Measurements from ENCODE around the gene IL4I1.
A peak's percentile ranks its signal among the peaks of the same experiment; 100 is the strongest.

Gene IL4I1

DNA sequence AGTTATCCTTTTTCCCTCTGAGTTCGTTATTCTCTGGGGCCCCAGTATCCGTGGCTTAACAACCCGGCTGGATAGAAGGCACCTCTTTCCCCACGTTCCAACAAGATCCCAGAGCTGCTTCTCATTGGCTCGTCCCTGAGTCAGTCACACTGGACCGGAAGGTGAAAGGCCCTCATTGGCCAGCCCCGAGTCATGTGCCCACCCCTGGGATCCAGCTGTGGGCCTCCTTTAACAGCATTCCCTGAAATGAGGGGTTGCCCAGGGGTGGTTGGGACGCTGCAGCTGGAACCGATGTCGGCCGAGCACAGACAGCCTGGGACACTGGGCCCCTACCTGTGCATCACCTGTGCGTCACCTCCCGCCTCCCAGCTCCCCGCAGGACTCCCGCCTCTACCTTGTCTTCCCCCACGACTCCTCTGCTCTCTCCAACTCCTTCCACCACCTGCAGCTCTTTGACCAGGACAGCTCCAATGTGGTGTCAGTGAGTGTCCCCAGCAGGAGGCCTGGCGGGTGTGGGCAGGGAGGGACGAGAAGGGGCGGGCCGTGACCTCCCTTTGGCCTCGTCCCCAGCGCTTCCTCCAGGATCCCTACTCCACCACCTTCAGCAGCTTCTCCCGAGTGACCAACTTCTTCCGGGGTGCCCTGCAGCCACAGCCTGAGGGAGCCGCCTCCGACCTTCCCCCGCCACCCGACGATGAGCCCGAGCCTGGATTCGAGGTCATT, 14.9 kb downstream of the IL4I1 start:
- Histone ChIP-seq H3K27ac (no peak overlapping the region), H3K4me3 (no peak overlapping the region)

- no peak overlapping the region for H3K27ac ChIP-seq
- H3K4me3 ChIP-seq = no peak overlapping the region
Measured at GRCh38 chr19:49881186-49881585, 15.5 kb downstream of the IL4I1 start.

DNA sequence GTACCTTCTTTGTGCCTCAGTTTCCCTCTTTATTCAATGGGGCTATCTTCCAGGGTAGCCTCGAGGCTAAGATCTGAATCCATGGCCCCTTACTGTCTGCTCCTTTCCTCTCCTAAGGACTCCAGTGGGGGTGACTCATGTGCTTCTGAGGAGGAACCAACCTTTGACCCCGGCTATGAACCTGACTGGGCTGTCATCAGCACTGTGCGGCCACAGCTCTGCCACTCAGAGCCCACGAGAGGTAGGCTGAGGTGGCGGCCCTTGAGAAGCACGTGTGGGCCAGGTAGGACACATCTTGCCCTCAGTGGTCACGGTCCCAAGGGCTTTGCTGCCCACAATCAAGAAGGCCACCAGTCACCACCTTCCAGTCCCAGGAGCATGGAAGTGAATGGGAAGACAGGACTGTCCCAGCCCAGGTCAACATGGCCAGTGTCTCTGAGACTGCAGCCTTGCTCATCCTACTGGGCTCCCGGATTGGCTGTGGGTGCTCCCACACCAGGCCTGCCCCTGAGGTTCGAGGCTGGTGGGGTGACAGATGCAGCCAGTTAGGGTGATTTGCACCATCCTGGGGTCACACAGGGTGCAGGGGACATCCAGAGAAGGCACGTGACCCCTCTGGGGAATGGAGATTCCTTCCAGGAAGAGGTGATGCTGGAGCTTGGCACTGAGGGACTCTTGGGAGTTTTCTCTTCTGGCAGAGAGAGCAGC, 16.4 kb downstream of the IL4I1 start:
- no peak overlapping the region for H3K27ac ChIP-seq
- H3K4me3 ChIP-seq = no peak overlapping the region

- H3K27ac ChIP-seq = peak overlapping the region in 2 of 21 experiments; percentile 100
- H3K4me3 ChIP-seq = no peak overlapping the region
Measured at GRCh38 chr19:49879243-49879963, 17.3 kb downstream of the IL4I1 start.

DNA sequence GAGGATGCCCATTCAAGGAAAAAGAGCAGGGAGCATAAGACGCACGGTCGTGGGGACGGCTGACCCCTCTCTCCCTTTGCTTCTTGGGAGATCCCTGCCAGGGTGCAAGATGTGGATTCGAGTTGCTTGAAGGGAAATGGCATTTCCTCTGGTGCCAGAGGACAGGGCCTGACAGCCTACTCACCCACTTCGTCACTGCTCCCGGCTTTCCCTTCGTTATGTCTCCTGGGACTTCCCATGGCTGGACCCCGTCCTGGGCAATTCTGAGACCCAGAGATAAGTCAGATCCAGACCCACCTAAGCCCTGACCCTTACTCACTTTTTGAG, 18.0 kb downstream of the IL4I1 start:
- peak overlapping the region in 2 of 7 experiments; percentile 78 to 98 for H3K4me3 ChIP-seq
- peak overlapping the region in 16 of 21 experiments; percentile 92 to 100 (median 100) for H3K27ac ChIP-seq

GRCh38 chr19:49877879-49878743, 18.6 kb downstream of the IL4I1 start:
- Histone ChIP-seq H3K27ac (peak overlapping the region; percentile 48 to 100 (median 100)), H3K4me3 (peak overlapping the region; percentile 42 to 98 (median 79))

- Histone ChIP-seq H3K4me3 (peak within 1 kb of the TSS; percentile 78 to 98 (median 89)), H3K27ac (peak within 1 kb of the TSS; percentile 94 to 100 (median 100))
Measured at GRCh38 chr19:49877020-49877878, 19.4 kb downstream of the IL4I1 start, which contains the start of the genes AKT1S1 and TBC1D17. Gene AKT1S1, minus strand, starts transcription at chr19:49877355. Its CDS starts 4,060 bp downstream, at chr19:49873295. Gene TBC1D17, plus strand, starts transcription at chr19:49877702. Its CDS starts 22 bp downstream, at chr19:49877724.

GRCh38 chr19:49876422-49877019, 20.2 kb downstream of the IL4I1 start:
- Histone ChIP-seq H3K4me3 (peak overlapping the region; percentile 78 to 98 (median 89)), H3K27ac (peak overlapping the region; percentile 94 to 100 (median 100))

GRCh38 chr19:49875857-49876421, 20.7 kb downstream of the IL4I1 start:
- peak overlapping the region; percentile 78 to 98 (median 89) for H3K4me3 ChIP-seq
- H3K27ac ChIP-seq = peak overlapping the region; percentile 94 to 100 (median 100)

DNA sequence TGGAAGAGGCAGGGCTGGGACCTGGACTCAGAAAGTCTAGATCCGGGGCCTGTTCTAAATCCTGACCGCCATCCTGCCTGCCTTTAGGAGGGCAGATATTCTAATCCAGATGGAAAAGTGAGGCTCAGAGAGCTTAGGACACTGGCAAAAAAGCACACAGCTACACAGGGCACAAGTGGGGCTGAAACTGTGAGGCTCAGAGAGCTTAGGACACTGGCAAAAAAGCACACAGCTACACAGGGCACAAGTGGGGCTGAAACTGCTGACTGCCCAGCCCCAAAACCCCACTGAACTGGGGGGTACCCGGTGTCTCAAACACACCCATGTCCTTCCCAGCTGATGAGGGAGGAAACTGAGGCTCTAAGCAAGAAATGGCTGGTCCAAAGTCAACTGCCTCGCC, 21.5 kb downstream of the IL4I1 start:
- H3K4me3 ChIP-seq = peak overlapping the region in 6 of 7 experiments; percentile 78 to 98 (median 92)
- peak overlapping the region in 19 of 21 experiments; percentile 98 to 100 (median 100) for H3K27ac ChIP-seq

- H3K4me3 ChIP-seq = no peak overlapping the region
- peak overlapping the region in 15 of 21 experiments; percentile 98 to 100 (median 100) for H3K27ac ChIP-seq
Measured at GRCh38 chr19:49874503-49875157, 22.1 kb downstream of the IL4I1 start.

DNA sequence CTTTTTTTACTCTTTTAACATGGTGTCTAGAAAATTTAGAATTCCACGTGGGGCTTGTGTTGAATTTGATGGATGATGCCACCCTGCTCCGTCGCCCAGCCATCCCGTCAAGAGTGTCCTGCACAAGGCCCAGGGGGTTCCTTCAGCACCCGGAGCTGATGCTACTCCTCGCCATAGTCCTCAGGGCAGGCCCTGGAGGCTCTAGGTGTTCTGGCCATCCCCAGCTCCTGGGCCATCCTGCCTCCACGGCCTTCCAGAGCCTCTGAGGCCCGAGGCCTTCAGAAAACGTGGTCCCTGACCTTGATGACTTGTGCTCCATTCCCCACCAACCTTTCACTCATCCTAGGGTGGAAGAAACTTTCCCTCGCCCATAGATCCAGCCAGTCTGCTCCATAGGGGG, 22.9 kb downstream of the IL4I1 start:
- H3K27ac ChIP-seq = peak overlapping the region in 1 of 21 experiments; percentile 5
- H3K4me3 ChIP-seq = no peak overlapping the region

DNA sequence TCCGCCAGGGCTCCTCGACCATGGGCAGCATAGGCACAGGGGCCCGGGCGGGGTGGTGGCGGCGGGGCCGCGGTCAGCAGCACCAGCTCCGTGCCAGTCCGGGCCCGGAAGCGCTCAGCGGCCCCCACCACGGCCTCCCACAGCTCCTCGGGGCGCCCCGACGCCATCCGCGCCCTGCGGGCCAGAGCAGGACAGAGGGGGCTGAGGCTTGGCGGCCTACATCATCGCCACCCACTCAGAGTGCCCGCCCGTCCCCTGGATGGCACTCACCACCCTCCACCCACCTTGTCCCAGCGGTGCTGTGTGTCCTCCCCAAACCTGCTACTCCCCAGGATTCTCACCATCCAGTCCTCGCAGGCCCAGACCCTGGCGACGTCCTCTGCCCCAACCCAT, 23.6 kb downstream of the IL4I1 start:
- no peak overlapping the region for H3K4me3 ChIP-seq
- H3K27ac ChIP-seq = no peak overlapping the region

GRCh38 chr19:49872245-49873128, 24.2 kb downstream of the IL4I1 start:
- H3K27ac ChIP-seq = no peak overlapping the region

GRCh38 chr19:49871349-49871985, 25.2 kb downstream of the IL4I1 start:
- Histone ChIP-seq H3K4me3 (no peak overlapping the region), H3K27ac (peak overlapping the region in 1 of 21 experiments; percentile 7)

More at GRCh38 chr19:49872245-49873128, 24.2 kb downstream of the IL4I1 start:
- no peak overlapping the region for H3K4me3 ChIP-seq
